Breast epithelium (tissue), 4 donors: ENCODE data around the gene HDLBP. TPM values are rescaled to one million over a fixed set of nuclear protein-coding genes. Genes with fewer than 3 reads are reported as not detected.
"Not testable (repeated sequence)": the region's sequence is repeated elsewhere in the genome, so short reads cannot be mapped to it uniquely, and the experiment has no call there.

ENCODE experiments used
- DNase-seq, 2 donors: peaks; one replicate each; pipeline ENCODE4 v3.0.0-alpha.2; 2019; ENCODE audit warnings: low spot score in 2 of 2
- H3K27ac ChIP-seq, 2 donors: fragments of 200-600 bp; sonication (generic) in 1 of 2; one replicate each; pipeline ENCODE4 v1.5.1; 2016 to 2019; ENCODE audit warnings: mild to moderate bottlenecking in 1 of 2
- H3K27me3 ChIP-seq, 2 donors: fragments of 200-600 bp; sonication (generic) in 1 of 2; one replicate each; pipeline versions ENCODE4 v1.5.1 to v1.6.0; 2017 to 2019; ENCODE audit warnings: control low read depth in 1 of 2, mild to moderate bottlenecking in 1 of 2
- H3K36me3 ChIP-seq: fragments of 200-600 bp; one replicate; pipeline ENCODE4 v1.5.1; 2019
- H3K4me1 ChIP-seq, 2 donors: fragments of 200-600 bp; sonication (generic); one replicate each; pipeline ENCODE4 v1.5.1; 2016 to 2019; ENCODE audit warnings: control low read depth in 1 of 2
- H3K4me3 ChIP-seq, 3 donors: fragments of 200-600 bp; sonication (generic); 1 replicate in 2 of 3; 2 replicates in 1 of 3; pipeline ENCODE4 v1.5.1; 2016 to 2019; ENCODE audit warnings: mild to moderate bottlenecking in 3 of 3, moderate library complexity in 2 of 3
- H3K9me3 ChIP-seq, 2 donors: fragments of 200-600 bp; sonication (generic) in 1 of 2; one replicate each; pipeline ENCODE4 v1.5.1; 2016 to 2019; ENCODE audit warnings: control low read depth in 1 of 2
- CTCF ChIP-seq, 3 donors: fragments of 450-650 bp; IDR thresholded peaks; one replicate each; pipeline ENCODE4 v1.5.1; 2016 to 2017; ENCODE audit warnings: antibody characterized with exemption in 3 of 3, mild to moderate bottlenecking in 3 of 3, moderate library complexity in 3 of 3
- POLR2A ChIP-seq: fragments of 450-650 bp; IDR thresholded peaks from one replicate; pipeline ENCODE4 v1.6.1; 2016; ENCODE audit warnings: antibody characterized with exemption, mild to moderate bottlenecking, moderate library complexity
- POLR2AphosphoS5 ChIP-seq, 3 donors: sonication (generic); formaldehyde crosslinking; IDR thresholded peaks; one replicate each; pipeline ENCODE4 v1.6.1; 2017; ENCODE audit warnings: antibody characterized with exemption in 3 of 3
- intact Hi-C: fragments of 100-400 bp; cut with DNase I; formaldehyde crosslinking; loops from one replicate; pipeline ENCODE4 v1.15.1; 2023; ENCODE audit warnings: low total_unique reads
- total RNA-seq, 3 donors: library from RNA; depleted of rRNA; stranded (reverse); fragments of >200 nt; gene quantifications; one replicate each; pipeline ENCODE4 v1.1.0, GENCODE V29; 2016

Gene HDLBP
- total RNA-seq, 3 donors from 2014 or later, result 339 to 515 (median 383) TPM

DNA sequence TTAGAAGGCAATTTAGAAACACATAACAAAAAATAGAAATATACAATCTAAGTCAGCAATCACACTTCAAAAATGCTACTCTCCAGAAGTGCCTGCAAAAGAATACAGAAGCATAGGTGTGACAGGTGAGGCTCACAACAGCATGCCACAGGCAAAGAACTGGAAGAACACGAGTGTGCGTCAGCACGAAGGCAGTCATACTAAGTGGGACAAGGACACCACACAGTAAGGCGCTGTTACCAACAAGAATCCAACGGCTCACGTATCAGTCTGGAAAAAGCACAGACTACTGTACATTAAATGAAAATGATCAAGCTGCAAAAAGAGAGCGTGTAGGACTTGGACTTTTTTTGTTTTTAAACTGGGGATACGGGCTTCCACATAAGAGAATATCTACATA, 18.7 kb downstream of the HDLBP start:
- Histone ChIP-seq H3K27ac (no peak overlapping the region), H3K4me3 (no peak overlapping the region), H3K27me3 (no peaks in the 10 kb centered on the region), H3K4me1 (no peaks in the 10 kb centered on the region), H3K36me3 (no peaks in the 10 kb centered on the region), H3K9me3 (no peaks in the 10 kb centered on the region)
- DNase-seq, result no peak
- TF ChIP-seq POLR2AphosphoS5 (IDR thresholded peaks at IDR 0.05) (no peak), CTCF (IDR thresholded peaks at IDR 0.05) (no peak), POLR2A (no peak)
- intact Hi-C loops, result no loop called here

DNA sequence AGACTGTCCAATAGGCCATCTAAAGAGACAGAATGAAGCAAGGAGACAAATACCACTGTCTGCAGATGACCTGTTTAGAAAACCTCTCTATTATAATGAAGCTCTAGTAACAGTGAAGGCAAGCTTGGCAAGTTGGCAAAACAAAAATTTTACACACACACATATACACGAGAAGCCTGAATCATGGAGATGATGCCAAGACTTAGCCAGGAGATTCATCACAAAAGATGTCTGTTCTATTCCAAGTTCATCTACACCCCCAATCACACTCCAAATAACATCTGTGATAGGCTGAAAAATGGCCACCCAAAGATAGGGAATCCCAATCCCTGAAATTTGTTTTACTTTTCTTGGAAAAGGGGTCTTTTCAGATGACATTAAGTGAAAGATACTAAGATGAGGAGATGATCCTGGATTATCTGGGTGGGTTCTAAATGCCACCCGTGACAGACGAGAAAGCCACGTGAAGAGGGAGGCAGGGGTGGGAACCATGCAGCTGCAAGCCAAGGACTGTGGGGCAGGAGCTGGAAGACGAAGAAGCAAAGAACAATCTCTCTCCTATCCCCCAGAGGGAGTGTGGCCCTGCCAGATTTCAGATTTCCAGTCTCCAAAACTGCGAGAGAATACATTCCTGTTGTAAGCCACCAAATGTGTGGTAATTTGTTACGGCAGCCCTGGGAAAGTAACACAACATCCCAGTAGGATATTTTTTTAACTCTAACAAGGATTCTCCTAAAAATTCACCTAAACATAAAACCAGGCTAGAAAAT, 20.0 kb downstream of the HDLBP start:
- no peak for TF ChIP-seq POLR2AphosphoS5 (IDR thresholded peaks at IDR 0.05)
- no peak for TF ChIP-seq CTCF (IDR thresholded peaks at IDR 0.05)
- TF ChIP-seq POLR2A, result no peak
- no peak for DNase-seq
- intact Hi-C loops, result no loop called here
- H3K4me3 ChIP-seq, result no peak overlapping the region
- no peaks in the 10 kb centered on the region for H3K36me3 ChIP-seq
- H3K4me1 ChIP-seq, result no peaks in the 10 kb centered on the region
- no peak overlapping the region for H3K27ac ChIP-seq
- H3K27me3 ChIP-seq, result no peaks in the 10 kb centered on the region
- H3K9me3 ChIP-seq, result no peaks in the 10 kb centered on the region

DNA sequence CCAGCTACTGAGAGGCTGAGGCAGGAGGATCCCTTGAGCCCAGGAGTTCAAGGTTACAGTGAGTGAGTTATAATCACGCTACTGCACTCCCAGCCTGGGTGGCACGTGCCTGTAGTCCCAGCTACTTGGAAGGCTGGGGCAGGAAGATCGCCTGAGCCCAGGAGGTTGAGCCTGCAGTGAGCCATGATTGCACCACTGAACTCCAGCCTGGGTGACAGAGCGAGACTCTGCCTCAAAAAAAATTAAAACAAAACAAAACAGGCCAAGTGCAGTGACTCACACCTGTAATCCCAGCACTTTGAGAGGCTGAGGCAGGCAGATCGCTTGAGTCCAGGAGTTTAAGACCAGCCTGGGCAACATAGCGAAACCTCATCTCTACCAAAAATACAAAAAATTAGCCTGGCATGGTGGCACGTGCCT, 22.1 kb downstream of the HDLBP start:
- H3K27me3 ChIP-seq, H3K36me3 ChIP-seq, intact Hi-C loops, H3K9me3 ChIP-seq, DNase-seq, H3K4me3 ChIP-seq, H3K4me1 ChIP-seq, H3K27ac ChIP-seq: not testable (repeated sequence)

DNA sequence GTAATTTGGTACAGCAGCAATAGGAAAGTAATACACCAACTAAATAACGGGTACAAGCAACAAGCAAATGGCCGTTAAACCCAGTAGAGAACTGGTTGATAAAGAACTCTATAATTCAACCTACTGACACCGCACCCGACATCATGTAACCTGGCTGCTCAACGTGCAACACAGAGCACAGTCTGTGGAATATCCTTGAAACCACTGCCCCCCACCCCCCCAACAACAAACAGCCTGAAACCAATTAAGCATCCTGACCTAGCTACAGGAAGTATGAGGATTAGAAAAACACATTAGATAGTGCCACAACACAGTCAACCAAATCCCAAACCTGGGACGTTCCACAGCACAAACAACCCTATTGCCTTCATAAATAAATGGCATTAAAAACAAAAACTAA, 23.5 kb downstream of the HDLBP start:
- no peaks in the 10 kb centered on the region for H3K36me3 ChIP-seq

GRCh38 chr2:241291153-241291552, 24.3 kb downstream of the HDLBP start:
- Histone ChIP-seq H3K9me3 (no peaks in the 10 kb centered on the region), H3K4me3 (no peak overlapping the region), H3K4me1 (no peaks in the 10 kb centered on the region), H3K27me3 (no peaks in the 10 kb centered on the region), H3K27ac (no peak overlapping the region), H3K36me3 (no peaks in the 10 kb centered on the region)
- TF ChIP-seq POLR2A (no peak), POLR2AphosphoS5 (IDR thresholded peaks at IDR 0.05) (no peak), CTCF (IDR thresholded peaks at IDR 0.05) (no peak)
- DNase-seq, result no peak
- intact Hi-C loops, result no loop called here

More for the DNA sequence above, 23.5 kb downstream of the HDLBP start:
- H3K27ac ChIP-seq, result no peak overlapping the region
- no peak for DNase-seq
- H3K9me3 ChIP-seq, result no peaks in the 10 kb centered on the region
- TF ChIP-seq POLR2A, result no peak
- TF ChIP-seq POLR2AphosphoS5 (IDR thresholded peaks at IDR 0.05), result no peak
- no peak for TF ChIP-seq CTCF (IDR thresholded peaks at IDR 0.05)
- H3K4me1 ChIP-seq, result no peaks in the 10 kb centered on the region
- intact Hi-C loops, result no loop called here
- no peaks in the 10 kb centered on the region for H3K27me3 ChIP-seq
- H3K4me3 ChIP-seq, result no peak overlapping the region
